ENCODE results near the gene MSH6. TPM values are rescaled to one million over a fixed set of nuclear protein-coding genes. Genes with fewer than 3 reads are reported as not detected.

The MSH6 gene
- total and polyA plus RNA-seq, 2 of the 8 experiments (the other 6 are each of a cell fraction or from before 2014, with no cell fraction given) = 45.8 to 301 TPM

GRCh38 chr2:47801118-47801517 lies 18.2 kb downstream of the MSH6 start:
- Histone ChIP-seq H4K91ac (replicated peaks; ENCODE audit: insufficient read length, low read length) (no peak overlapping the region), H3K36me3 (ENCODE audit: control insufficient read depth in 2 of 4, insufficient read depth in 4 of 4, low read length in 3 of 4) (peaks cover 45 to 99% (median 88%) of the 10 kb centered on the region in 4 experiments), H3K4me3 (ENCODE audit: extremely low read depth in 1 of 4, insufficient read depth in 2 of 4, low read depth in 3 of 4, low read length in 4 of 4) (no peak overlapping the region), H2AFZ (ENCODE audit: low read length) (no peak overlapping the region), H4K20me1 (replicated peaks in 1 of 2; ENCODE audit: control insufficient read depth in 1 of 2, insufficient read depth in 2 of 2, low read length in 2 of 2) (peaks cover 13 to 14% of the 10 kb centered on the region in 2 experiments), H2BK12ac (ENCODE audit: low read depth, low read length) (no peak overlapping the region), H3K27me3 (replicated peaks in 1 of 4; ENCODE audit: control insufficient read depth in 3 of 4, extremely low read depth in 1 of 4, insufficient read depth in 3 of 4, low read length in 3 of 4) (no peaks in the 10 kb centered on the region), H3K56ac (replicated peaks; ENCODE audit: insufficient read length, low read depth, low read length) (no peak overlapping the region), H3K14ac (ENCODE audit: insufficient read length) (no peak overlapping the region), H3K18ac (ENCODE audit: extremely low read depth, low read length) (no peak overlapping the region), H3K23me2 (ENCODE audit: low read depth, low read length) (no peaks in the 10 kb centered on the region), H4K8ac (ENCODE audit: extremely low read depth, insufficient read depth, low read length) (no peak overlapping the region), H2BK5ac (ENCODE audit: low read depth, low read length) (no peak overlapping the region), H3K79me1 (ENCODE audit: low read depth, low read length) (no peaks in the 10 kb centered on the region; the same call in 1 of the 2 replicates), H3K4me2 (ENCODE audit: insufficient read depth in 1 of 2, low read depth in 2 of 2, low read length in 2 of 2) (no peak overlapping the region), H2AK5ac (ENCODE audit: low read depth, low read length) (no peak overlapping the region), H3K27ac (ENCODE audit: low read depth, low read length) (no peak overlapping the region), H3K23ac (ENCODE audit: insufficient read length) (no peak overlapping the region), H2BK120ac (replicated peaks; ENCODE audit: low read depth, low read length) (no peak overlapping the region), H4K5ac (ENCODE audit: insufficient read length, low read depth, low read length) (no peak overlapping the region), H3K9ac (replicated peaks in 1 of 4; ENCODE audit: extremely low read depth in 1 of 4, low read depth in 3 of 4, low read length in 3 of 4) (no peak overlapping the region), H3K9me3 (ENCODE audit: insufficient read depth in 2 of 2, low read depth in 1 of 2, low read length in 1 of 2) (no peaks in the 10 kb centered on the region), H3K4ac (replicated peaks; ENCODE audit: insufficient read length, low read depth, low read length) (no peak overlapping the region), H3K79me2 (ENCODE audit: control insufficient read depth in 1 of 2, insufficient read depth in 2 of 2, low read length in 2 of 2) (peaks cover 4 to 65% of the 10 kb centered on the region in 2 experiments; a peak in 3 of 4 replicates), H2BK20ac (ENCODE audit: low read length) (no peak overlapping the region), H3K4me1 (replicated peaks in 1 of 4; ENCODE audit: control insufficient read depth in 3 of 4, insufficient read depth in 4 of 4, low read length in 3 of 4) (no peaks in the 10 kb centered on the region), H2BK15ac (ENCODE audit: low read length) (no peak overlapping the region)
- ChIA-PET POLR2A (ENCODE audit: partially characterized antibody) (interaction anchor here (2.3 kb wide), 1 partner anchor 10 kb away, joined by 11 read pairs; no protein-coding TSS in a partner anchor), CTCF (ENCODE audit: partially characterized antibody) (no interaction called here)
- FAIRE-seq (no peak), DNase-seq (ENCODE audit: low read depth in 1 of 2, low spot score in 2 of 2) (no peak)
- WGBS, 2 experiments (ENCODE audit: extremely low coverage in 1 of 2, insufficient coverage in 1 of 2, insufficient read length in 1 of 2, insufficient replicate concordance in 2 of 2, low coverage in 1 of 2, low lambda C conversion rate in 2 of 2, missing lambda C conversion rate in 1 of 2) = 65% methylated on average over 3 of the region's 3 CpGs; no CpG with 5 or more reads in 1 of the 2 experiments
- TF ChIP-seq, protein P1, sequence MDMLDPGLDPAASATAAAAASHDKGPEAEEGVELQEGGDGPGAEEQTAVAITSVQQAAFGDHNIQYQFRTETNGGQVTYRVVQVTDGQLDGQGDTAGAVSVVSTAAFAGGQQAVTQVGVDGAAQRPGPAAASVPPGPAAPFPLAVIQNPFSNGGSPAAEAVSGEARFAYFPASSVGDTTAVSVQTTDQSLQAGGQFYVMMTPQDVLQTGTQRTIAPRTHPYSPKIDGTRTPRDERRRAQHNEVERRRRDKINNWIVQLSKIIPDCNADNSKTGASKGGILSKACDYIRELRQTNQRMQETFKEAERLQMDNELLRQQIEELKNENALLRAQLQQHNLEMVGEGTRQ (IDR thresholded peaks at IDR 0.05; ENCODE audit: low read length) = no peak
- no peak for TF ChIP-seq CHD1 (IDR thresholded peaks at IDR 0.05; ENCODE audit: low read depth, low read length)
- TF ChIP-seq GTF2F1 (IDR thresholded peaks at IDR 0.05; ENCODE audit: borderline replicate concordance, low read depth, low read length) = no peak
- TF ChIP-seq CREB1 (IDR thresholded peaks at IDR 0.05) = no peak

All from H1 (cell line).